GM18507 (cell line): ENCODE data around the gene SAMSN1.

Experiments
- DNase-seq: peaks from one replicate; pipeline ENCODE4 v3.0.0; 2011; ENCODE audit warnings: low read depth; ENCODE audit not compliant: insufficient read length; ENCODE audit errors: extremely low spot score
- FAIRE-seq: peaks from 2 replicates; lab custom pipeline; 2011; peaks lifted over from hg19 to GRCh38; lab: Jason Lieb, UNC

SAMSN1 gene

GRCh38 chr21:14454016-14455009, 91.8 kb downstream of the SAMSN1 start:
- FAIRE-seq = peak; percentile 90
- no peak for DNase-seq

- peak; percentile 18 for DNase-seq
These were observed 92.6 kb downstream of the SAMSN1 start for GRCh38 chr21:14453339-14454015.

GRCh38 chr21:14452727-14453241, 93.3 kb downstream of the SAMSN1 start:
- DNase-seq (no peak), FAIRE-seq (no peak)

More at GRCh38 chr21:14453339-14454015, 92.6 kb downstream of the SAMSN1 start:
- FAIRE-seq = peak; percentile 98

- no peak for FAIRE-seq
- DNase-seq = no peak
These were observed 93.9 kb downstream of the SAMSN1 start for GRCh38 chr21:14452031-14452726.

- DNase-seq (no peak), FAIRE-seq (peak; percentile 58)
These were observed 94.6 kb downstream of the SAMSN1 start for GRCh38 chr21:14451546-14451945.

GRCh38 chr21:14448784-14449183, 97.3 kb downstream of the SAMSN1 start:
- DNase-seq = no peak
- no peak for FAIRE-seq

- no peak for DNase-seq
These were observed 107.9 kb downstream of the SAMSN1 start for GRCh38 chr21:14438211-14438610.

GRCh38 chr21:14435423-14435822, 110.7 kb downstream of the SAMSN1 start:
- FAIRE-seq = no peak
- no peak for DNase-seq

More at GRCh38 chr21:14438211-14438610, 107.9 kb downstream of the SAMSN1 start:
- FAIRE-seq = no peak
